Measurements from ENCODE around the gene GAST. TPM values are rescaled to one million over a fixed set of nuclear protein-coding genes. Genes with fewer than 3 reads are reported as not detected.

Gene GAST
- total RNA-seq, 1 experiment from 2014 or later: not detected

DNA sequence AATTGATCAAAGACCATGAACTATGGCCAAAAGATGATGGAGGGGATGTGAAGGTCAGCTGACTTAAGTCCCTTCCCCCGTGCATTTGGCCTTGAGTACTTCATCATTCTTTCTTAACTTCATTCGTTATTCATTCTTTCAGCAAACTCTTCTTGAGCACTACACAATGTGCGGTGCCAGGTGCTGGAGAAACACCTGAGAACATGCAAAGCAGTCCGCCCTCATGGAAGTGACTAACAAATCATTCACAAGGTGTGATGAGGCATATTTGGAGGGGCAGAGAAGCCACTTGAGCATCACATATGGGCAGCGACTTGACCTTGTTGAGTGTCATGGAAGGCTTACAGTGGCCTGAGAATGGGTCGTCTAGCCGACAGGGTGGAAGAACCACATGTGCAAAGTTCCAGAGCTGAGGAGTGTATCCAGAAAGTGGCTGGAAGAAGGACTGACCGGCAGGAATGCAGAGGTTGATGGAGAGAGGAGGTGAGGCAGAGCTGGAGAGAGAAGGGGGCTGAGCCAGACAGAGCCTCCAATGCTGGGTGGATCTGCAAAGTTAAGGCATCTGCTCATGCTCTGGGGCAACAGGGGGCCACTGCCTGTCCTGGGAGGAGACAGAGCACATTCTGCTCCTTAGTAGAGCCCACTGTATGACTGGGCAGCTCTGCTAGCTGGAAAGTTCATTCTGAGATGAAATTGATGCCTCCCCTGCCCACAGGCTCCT, 48.5 kb upstream of the GAST start:
- H3K79me1 ChIP-seq (ENCODE audit: insufficient read depth, low read depth, low read length, poor library complexity, severe bottlenecking): no peaks in the 10 kb centered on the region
- no peak overlapping the region for H2BK12ac ChIP-seq (ENCODE audit: insufficient read length, low read depth, low read length)
- no CpG with 5 or more reads among the region's 8 CpGs for WGBS (ENCODE audit: extremely low coverage, insufficient read length, low lambda C conversion rate)
- peaks cover 3% of the 10 kb centered on the region; the same call in 1 of the 2 replicates for H3K27me3 ChIP-seq (ENCODE audit: insufficient read depth, low read length)
- Mint-ChIP-seq H3K36me3 (ENCODE audit: insufficient read depth in 1 of 3, low read depth in 3 of 3) (no peaks in the 10 kb centered on the region), H3K4me1 (peaks cover 21 to 28% of the 10 kb centered on the region in 2 experiments), H3K9me3 (no peaks in the 10 kb centered on the region), H3K27me3 (ENCODE audit: low read depth) (peaks cover 36% of the 10 kb centered on the region), H3K4me3 (no peak overlapping the region; a peak in 1 of 5 replicates), H3K27ac (no peak overlapping the region)
- H2AFZ ChIP-seq (ENCODE audit: low read length): no peak overlapping the region
- H2BK120ac ChIP-seq (ENCODE audit: low read depth, low read length, poor library complexity, severe bottlenecking): no peak overlapping the region
- H3K23me2 ChIP-seq (ENCODE audit: insufficient read length, low read depth, low read length, poor library complexity, severe bottlenecking): peaks cover 11% of the 10 kb centered on the region
- H3K18ac ChIP-seq (ENCODE audit: insufficient read length, low read depth, low read length): no peak overlapping the region
- no peak overlapping the region for H4K8ac ChIP-seq (replicated peaks; ENCODE audit: insufficient read length, low read depth, low read length)
- no peak overlapping the region for H3K4ac ChIP-seq (ENCODE audit: low read depth, low read length)
- DNase-seq: no peak
- no peak overlapping the region for H3T11ph ChIP-seq (ENCODE audit: low read length)
- H4K91ac ChIP-seq (ENCODE audit: insufficient read length, low read depth, low read length): no peak overlapping the region
- no peak for TF ChIP-seq CTCF (conservative IDR thresholded peaks at IDR 0.05)
- no peak overlapping the region for H3K4me2 ChIP-seq (ENCODE audit: insufficient read depth, insufficient read length, low read length)
- H4K5ac ChIP-seq (ENCODE audit: insufficient read length, low read depth, low read length): no peak overlapping the region
- no peak overlapping the region for H2AK5ac ChIP-seq (ENCODE audit: insufficient read length, low read length)
- no peak overlapping the region for H2BK5ac ChIP-seq (ENCODE audit: insufficient read length, low read length)
- no peaks in the 10 kb centered on the region for H3K79me2 ChIP-seq (ENCODE audit: insufficient read depth, low read length)
- H3K4me1 ChIP-seq (ENCODE audit: insufficient read depth, low read length): no peaks in the 10 kb centered on the region; the same call in 1 of the 2 replicates
- H3K9ac ChIP-seq (ENCODE audit: extremely low read depth, insufficient read length, low read length): no peak overlapping the region
- no peaks in the 10 kb centered on the region for H4K20me1 ChIP-seq (ENCODE audit: control insufficient read depth, insufficient read depth, insufficient read length)
- no peak overlapping the region for H2BK20ac ChIP-seq (ENCODE audit: low read depth, low read length, poor library complexity, severe bottlenecking)
- no peak overlapping the region for H3K23ac ChIP-seq (ENCODE audit: insufficient read length, low read depth, low read length)
- no peaks in the 10 kb centered on the region for H3K9me3 ChIP-seq (ENCODE audit: control insufficient read depth, low read depth, low read length)
- H3K56ac ChIP-seq (ENCODE audit: insufficient read length, low read depth, low read length): no peak overlapping the region
- no peak overlapping the region for H2BK15ac ChIP-seq (ENCODE audit: low read depth, low read length)
- no peak overlapping the region for H3K27ac ChIP-seq (ENCODE audit: insufficient read length, low read depth, low read length)
- no peak overlapping the region for H3K14ac ChIP-seq (ENCODE audit: insufficient read depth, low read length)
